ENCODE data around the gene MTERF4.
A peak's percentile ranks its signal among the peaks of the same experiment; 100 is the strongest.

Gene MTERF4

GRCh38 chr2:241068942-241069810 is 32.9 kb downstream of the MTERF4 start:
- DNase-seq (ENCODE audit: low spot score), result no peak

GRCh38 chr2:241068136-241068941 is 33.7 kb downstream of the MTERF4 start:
- DNase-seq (ENCODE audit: low spot score), result no peak

- DNase-seq (ENCODE audit: low spot score), result peak; percentile 3
Observed at GRCh38 chr2:241067501-241068135, 34.5 kb downstream of the MTERF4 start.

GRCh38 chr2:241066893-241067341 is 35.2 kb downstream of the MTERF4 start:
- peak; percentile 88 for DNase-seq (ENCODE audit: low spot score)

DNA sequence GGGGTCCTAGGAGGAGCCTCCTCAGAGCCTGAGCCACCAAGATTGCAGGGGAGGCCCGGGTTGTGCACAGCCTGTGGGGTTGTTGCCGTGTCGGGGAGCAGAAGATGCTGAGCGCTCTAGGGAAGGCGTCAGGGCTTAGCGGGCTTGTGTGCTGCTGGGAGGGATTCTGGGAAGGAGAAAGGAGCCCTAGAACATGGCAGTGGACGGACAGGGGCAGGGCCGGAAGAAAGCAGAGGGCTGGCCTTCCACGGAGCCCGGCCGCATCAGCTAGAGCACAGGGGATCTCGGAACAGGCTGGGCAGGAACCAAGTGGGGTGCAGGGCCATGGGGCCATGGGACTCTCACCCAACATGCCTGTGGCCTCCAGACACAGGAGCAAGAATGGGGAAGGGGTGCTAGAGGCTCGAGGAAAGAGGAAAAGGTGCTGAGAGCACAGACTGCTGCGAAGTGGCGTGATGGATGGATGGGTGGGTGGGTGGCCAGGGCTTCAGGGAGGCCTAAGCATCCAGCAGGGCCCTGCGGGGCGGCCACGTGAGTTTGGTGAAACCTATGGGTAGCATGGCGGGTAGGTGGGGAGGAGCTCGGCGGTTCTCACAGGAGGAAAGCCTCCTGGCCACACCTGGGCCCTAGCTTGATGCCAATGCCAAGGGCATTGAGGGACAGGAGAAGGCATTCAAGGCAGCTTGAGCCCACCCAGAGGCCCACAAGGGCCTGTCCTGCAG is 35.8 kb downstream of the MTERF4 start:
- peak; percentile 1 for DNase-seq (ENCODE audit: low spot score)

GRCh38 chr2:241065355-241065803 is 36.7 kb downstream of the MTERF4 start:
- DNase-seq (ENCODE audit: low spot score), result no peak

DNA sequence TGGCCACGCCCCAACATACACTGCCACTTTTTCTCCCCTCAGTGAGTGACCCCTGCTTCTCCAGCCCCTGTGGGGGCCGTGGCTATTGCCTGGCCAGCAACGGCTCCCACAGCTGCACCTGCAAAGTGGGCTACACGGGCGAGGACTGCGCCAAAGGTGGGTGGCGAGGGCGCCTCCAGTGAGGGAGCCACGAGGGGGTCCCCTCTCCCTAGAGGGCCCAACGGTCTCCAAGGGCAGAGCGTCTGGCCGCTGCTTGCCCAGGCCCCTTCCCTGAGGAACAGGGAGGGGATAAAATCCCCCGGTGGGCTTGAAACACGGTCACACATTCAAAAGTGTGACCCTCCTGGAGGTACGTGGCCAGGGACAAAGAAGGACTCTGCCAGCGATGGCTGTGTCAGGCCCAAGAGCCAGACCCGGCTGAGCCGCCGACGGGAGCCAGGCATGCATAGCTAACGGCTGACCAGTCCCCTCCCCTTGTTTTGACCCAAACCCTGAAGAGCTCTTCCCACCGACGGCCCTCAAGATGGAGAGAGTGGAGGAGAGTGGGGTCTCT is 37.2 kb downstream of the MTERF4 start:
- DNase-seq (ENCODE audit: low spot score), result no peak

- DNase-seq (ENCODE audit: low spot score), result peak; percentile 88
Observed at GRCh38 chr2:241064008-241064801, 37.9 kb downstream of the MTERF4 start.

- no peak for DNase-seq (ENCODE audit: low spot score)
Observed at GRCh38 chr2:241063587-241063986, 38.5 kb downstream of the MTERF4 start.

GRCh38 chr2:241063093-241063551 is 39.0 kb downstream of the MTERF4 start:
- DNase-seq (ENCODE audit: low spot score), result peak; percentile 20

- peak; percentile 4 for DNase-seq (ENCODE audit: low spot score)
Observed at GRCh38 chr2:241062389-241063092, 39.5 kb downstream of the MTERF4 start.

DNA sequence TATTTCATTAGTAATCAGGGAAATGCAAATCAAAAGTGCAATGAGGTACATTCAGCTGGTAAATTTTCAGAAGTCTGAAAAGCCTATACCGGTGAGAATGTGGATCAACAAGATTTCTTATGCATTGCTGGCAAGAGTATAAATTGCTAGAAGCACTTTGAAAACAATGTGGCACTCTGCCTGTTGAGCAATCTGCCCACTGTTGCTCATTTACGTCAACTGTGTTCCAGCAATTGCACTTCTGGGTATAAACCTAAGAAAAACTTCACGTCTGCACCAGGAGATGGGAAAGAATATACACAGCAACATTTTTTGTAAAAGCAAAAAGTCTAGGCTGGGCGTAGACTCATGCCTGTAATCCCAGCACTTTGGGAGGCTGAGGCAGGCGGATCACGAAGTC is 40.8 kb downstream of the MTERF4 start:
- no peak for DNase-seq (ENCODE audit: low spot score)

GRCh38 chr2:241053576-241054251 is 48.4 kb downstream of the MTERF4 start:
- no peak for DNase-seq (ENCODE audit: low spot score)

- no peak for DNase-seq (ENCODE audit: low spot score)
Observed at GRCh38 chr2:241052677-241053360, 49.3 kb downstream of the MTERF4 start.

GRCh38 chr2:241051578-241052487 is 50.3 kb downstream of the MTERF4 start:
- no peak for DNase-seq (ENCODE audit: low spot score)

DNA sequence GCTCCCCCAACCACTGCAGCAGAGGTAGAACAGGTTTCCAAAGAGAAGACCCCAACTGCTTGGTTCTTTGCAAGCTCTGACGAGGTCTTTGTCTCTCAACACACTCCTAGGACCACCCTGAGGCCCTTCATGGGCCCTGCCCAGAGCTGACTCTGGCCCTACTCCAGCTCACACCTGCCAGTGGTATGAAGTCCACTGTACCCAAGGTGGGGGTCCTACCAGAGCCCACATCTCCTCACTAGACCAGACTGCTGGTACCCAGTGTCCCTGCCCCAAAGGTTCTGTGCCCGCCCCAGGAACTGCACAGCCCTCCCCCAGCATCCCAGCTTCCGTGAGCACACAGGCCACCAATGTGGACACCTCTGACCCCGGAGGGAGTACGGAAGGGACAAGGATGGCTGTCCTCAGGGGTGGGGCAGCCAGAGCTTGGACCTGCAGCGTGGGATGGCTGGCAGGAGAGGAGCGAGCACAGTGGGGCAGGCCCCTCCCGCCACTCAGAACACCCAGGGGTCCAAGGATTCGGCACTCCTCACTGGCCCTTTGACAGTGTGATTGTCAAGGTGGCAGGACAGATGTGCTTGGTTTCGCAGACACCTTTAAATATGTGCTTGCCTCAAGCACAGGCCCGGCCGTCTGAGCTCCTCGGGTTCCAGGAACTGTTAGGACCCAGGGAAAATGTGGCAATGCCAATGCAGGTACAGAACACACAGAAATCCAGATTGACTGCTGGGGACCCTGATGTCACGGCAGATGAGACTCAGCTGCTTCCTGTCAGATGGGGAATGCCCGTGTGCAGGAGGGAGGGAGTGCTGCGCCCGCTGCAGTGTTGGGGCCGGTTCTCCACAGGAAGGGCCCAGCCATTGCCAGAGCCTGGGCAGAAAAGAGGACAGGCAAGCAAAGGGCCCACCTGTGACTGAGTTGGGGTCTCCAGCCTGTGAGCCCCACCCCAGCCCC is 51.2 kb downstream of the MTERF4 start:
- no peak for DNase-seq (ENCODE audit: low spot score)

Measured in iPS-NIHi11 (cell line).